GM12878 (cell line): ENCODE data around the gene GARNL3. TPM values are rescaled to one million over a fixed set of nuclear protein-coding genes. Genes with fewer than 3 reads are reported as not detected.

Source experiments
- ATAC-seq: fragments of 200-7000 bp; cut with Tn5 transposase; 3 replicates; pipeline ENCODE4 v1.9.1; 2020; ENCODE audit warnings: mild to moderate bottlenecking, moderate library complexity
- BruUV-seq: library from RNA; stranded (reverse); fragments of 400-500 nt; replicated peaks from 2 replicates; lab custom pipeline; 2021; lab: Mats Ljungman, UMichigan
- CTCF ChIA-PET: fragments of 300-600 bp; sonication (Branson Sonifier 250); formaldehyde crosslinking; extraction: SDS; loops from one replicate; lab custom pipeline; 2021; ENCODE audit warnings: inconsistent platforms; lab: Yijun Ruan, JAX
- POLR2A ChIA-PET: fragments of 350-600 bp; formaldehyde crosslinking; extraction: SDS; loops from one replicate; lab custom pipeline; 2021; ENCODE audit warnings: inconsistent platforms; lab: Charles Lee
- RAD21 ChIA-PET: fragments of 300-600 bp; sonication (Branson Sonifier 250); formaldehyde crosslinking; loops from one replicate; lab custom pipeline; 2023; ENCODE audit warnings: antibody characterized with exemption; ENCODE audit not compliant: unreplicated experiment; lab: Charles Lee
- SMC1A ChIA-PET: fragments of 300-600 bp; sonication (Branson Sonifier 250); formaldehyde crosslinking; loops from one replicate; lab custom pipeline; 2023; ENCODE audit not compliant: unreplicated experiment, uncharacterized antibody; lab: Charles Lee
- DNase-seq: peaks from one replicate; pipeline ENCODE4 v3.0.0-alpha.2; 2011; ENCODE audit warnings: low read depth, low spot score
- FAIRE-seq: peaks from 3 replicates; lab custom pipeline; 2011; peaks lifted over from hg19 to GRCh38; lab: Jason Lieb, UNC
- H2AFZ ChIP-seq: 2 replicates; pipeline ENCODE4 v1.6.0; 2011; ENCODE audit warnings: low read depth, low read length, control low read depth; ENCODE audit not compliant: control insufficient read depth
- H3K27ac ChIP-seq: 2 replicates; pipeline ENCODE4 v1.5.1; 2011; ENCODE audit warnings: control low read depth; ENCODE audit not compliant: control insufficient read depth, insufficient read depth
- H3K27me3 ChIP-seq, 2 experiments: replicated peaks in 1 of 2; 2 replicates each; pipeline versions ENCODE4 v1.6.0 to v1.6.1; 2011; ENCODE audit warnings: low read length in 1 of 2; ENCODE audit not compliant: control insufficient read depth in 2 of 2, insufficient read depth in 2 of 2
- H3K36me3 ChIP-seq, 2 experiments: 2 replicates each; pipeline ENCODE4 v1.5.1; 2011; ENCODE audit warnings: low read length in 1 of 2; ENCODE audit not compliant: control insufficient read depth in 2 of 2, insufficient read depth in 2 of 2
- H3K4me1 ChIP-seq: 2 replicates; pipeline ENCODE4 v1.6.1; 2011; ENCODE audit warnings: mild to moderate bottlenecking, low read length, moderate library complexity, mixed read lengths; ENCODE audit not compliant: control insufficient read depth, insufficient read depth
- H3K4me2 ChIP-seq: 2 replicates; pipeline ENCODE4 v1.6.0; 2011; ENCODE audit warnings: control low read depth; ENCODE audit not compliant: control insufficient read depth, insufficient read depth
- H3K4me3 ChIP-seq: fragments of 200-600 bp; sonication (generic); 2 replicates; pipeline ENCODE4 v1.5.1; 2016
- H3K79me2 ChIP-seq: 2 replicates; pipeline ENCODE4 v1.6.0; 2011; ENCODE audit warnings: low read length; ENCODE audit not compliant: control insufficient read depth, insufficient read depth
- H3K9ac ChIP-seq: 2 replicates; pipeline ENCODE4 v1.8.0; 2011; ENCODE audit warnings: low read length, control low read depth, mixed read lengths; ENCODE audit not compliant: control insufficient read depth, insufficient read depth
- H3K9me3 ChIP-seq: replicated peaks from 3 replicates; pipeline ENCODE4 v1.5.1; 2011; ENCODE audit warnings: mild to moderate bottlenecking, low read length; ENCODE audit not compliant: control insufficient read depth, insufficient read depth
- H4K20me1 ChIP-seq: 2 replicates; pipeline ENCODE4 v1.6.0; 2011; ENCODE audit not compliant: control insufficient read depth, insufficient read depth
- BCL11A ChIP-seq: IDR thresholded peaks from 2 replicates; pipeline ENCODE4 v1.6.1; 2011; ENCODE audit warnings: low read depth, low read length
- BMI1 ChIP-seq: fragments of 450-650 bp; IDR thresholded peaks from 2 replicates; pipeline ENCODE4 v1.6.1; 2016; ENCODE audit warnings: mild to moderate bottlenecking, moderate library complexity, borderline replicate concordance
- CBX5 ChIP-seq: sonication (generic); IDR thresholded peaks from 2 replicates; pipeline ENCODE4 v1.6.1; 2016; ENCODE audit warnings: low read depth, moderate library complexity, mild to moderate bottlenecking, inconsistent platforms
- CEBPB ChIP-seq, 2 experiments: fragments of 150-350 bp in 1 of 2; IDR thresholded peaks; 2 replicates each; pipeline ENCODE4 v1.6.1; 2012 to 2014; ENCODE audit warnings: low read depth in 2 of 2, low read length in 2 of 2, borderline replicate concordance in 1 of 2, inconsistent platforms in 1 of 2
- CREM ChIP-seq: IDR thresholded peaks from 2 replicates; pipeline ENCODE4 v1.6.1; 2014; ENCODE audit warnings: antibody characterized with exemption, low read depth
- MEF2B ChIP-seq: fragments of 450-650 bp; IDR thresholded peaks from 2 replicates; pipeline ENCODE4 v1.6.1; 2018; ENCODE audit warnings: mild to moderate bottlenecking, moderate library complexity; ENCODE audit not compliant: partially characterized antibody, poor library complexity, severe bottlenecking
- MTA3 ChIP-seq: IDR thresholded peaks from 2 replicates; pipeline ENCODE4 v1.6.1; 2012; ENCODE audit warnings: low read length, inconsistent platforms, borderline replicate concordance
- NBN ChIP-seq: fragments of 450-650 bp; IDR thresholded peaks from 2 replicates; pipeline ENCODE4 v1.6.1; 2016
- NR2C1 ChIP-seq: fragments of 450-650 bp; IDR thresholded peaks from 2 replicates; pipeline ENCODE4 v1.6.1; 2017; ENCODE audit warnings: antibody characterized with exemption, mild to moderate bottlenecking, moderate library complexity
- REST ChIP-seq: IDR thresholded peaks from 2 replicates; pipeline ENCODE4 v1.6.1; 2012; ENCODE audit warnings: mild to moderate bottlenecking, low read depth, low read length
- SIN3A ChIP-seq: IDR thresholded peaks from 2 replicates; pipeline ENCODE4 v1.6.1; 2012; ENCODE audit warnings: low read depth, low read length, improper control_type of control experiment
- WGBS: methylation state at CpG from one replicate; pipeline ENCODE4 v1.1.6; 2016; ENCODE audit warnings: low lambda C conversion rate; ENCODE audit not compliant: insufficient replicate concordance, insufficient coverage; ENCODE audit errors: missing lambda C conversion rate; 5-methylcytosine and 5-hydroxymethylcytosine counted together
- in situ Hi-C: fragments of 300-500 bp; cut with MboI; formaldehyde crosslinking; loops from 9 replicates; pipeline ENCODE4 v1.14.3; 2018; ENCODE audit warnings: mixed read lengths
- intact Hi-C: fragments of 100-400 bp; cut with micrococcal nuclease; formaldehyde crosslinking; loops from one replicate; pipeline ENCODE4 v1.14.2; 2022; ENCODE audit not compliant: unreplicated experiment
- polyA plus RNA-seq, 11 experiments: library from polyadenylated mRNA; depleted of rRNA in 4 of 11; unstranded in 6 of 11; stranded (reverse) in 5 of 11; fragments of >200 nt; fragmentation: Nextera tagmentation in 4 of 11; fragmentation: Illumina TruSeq in 1 of 11; extraction: Ambion mirVana in 4 of 11; extraction: Trizol in 1 of 11; gene quantifications; 1 replicate in 1 of 11; 2 replicates in 10 of 11; pipeline versions ENCODE4 v1.2.1 to v1.2.3, GENCODE V29; 2011 to 2016; ENCODE audit warnings: inconsistent platforms in 2 of 11, missing spikeins in 2 of 11, low read depth in 1 of 11
- total RNA-seq, 4 experiments: library from RNA; depleted of rRNA in 3 of 4; stranded (reverse); fragments of >200 nt in 3 of 4; fragmentation: Illumina TruSeq in 1 of 4; extraction: Trizol in 1 of 4; gene quantifications; 2 replicates each; pipeline versions ENCODE4 v1.2.1 to v1.2.3, GENCODE V29; 2013 to 2021
- TF ChIP-seq, protein P1 (sequence below): IDR thresholded peaks from 2 replicates; pipeline ENCODE4 v1.6.1; 2011; ENCODE audit warnings: borderline replicate concordance, low read depth, mild to moderate bottlenecking, moderate library complexity, mixed read lengths, low read length; ENCODE audit not compliant: insufficient read depth; ENCODE audit errors: extremely low read length

GARNL3 gene
- total and polyA plus RNA-seq, 10 of the 15 experiments (the other 5 are each of a cell fraction or from before 2014, with no cell fraction given), result 0.89 to 13.2 (median 6.3) TPM

- CTCF ChIA-PET, result interaction anchor here (0.9 to 2.9 kb wide), 3 partner anchors 39 to 78 kb away, joined by 3 to 9 read pairs (median 3); partner anchors contain the start of gene SLC2A8
- H4K20me1 ChIP-seq, result no peaks in the 10 kb centered on the region
- H3K4me2 ChIP-seq, result no peak overlapping the region
- H3K79me2 ChIP-seq, result no peaks in the 10 kb centered on the region
- WGBS, result 96% methylated on average over 5 of the region's 5 CpGs
- H2AFZ ChIP-seq, result no peak overlapping the region
- in situ Hi-C loops (no loop called here), intact Hi-C loops (no loop called here)
- ATAC-seq (no peak), DNase-seq (no peak), FAIRE-seq (peak; percentile 56)
- H3K9me3 ChIP-seq, result peaks cover 10% of the 10 kb centered on the region
- H3K27me3 ChIP-seq, result no peaks in the 10 kb centered on the region
- H3K27ac ChIP-seq, result no peak overlapping the region
- RAD21 ChIA-PET, result interaction anchor here (1.2 to 1.9 kb wide), 2 partner anchors 13 to 78 kb away, joined by 3 to 8 read pairs; partner anchors contain the start of gene SLC2A8
- SMC1A ChIA-PET, result interaction anchor here (1.2 to 1.5 kb wide), 2 partner anchors 10 to 41 kb away, joined by 3 to 5 read pairs; no protein-coding TSS in a partner anchor
- no peak overlapping the region for H3K4me3 ChIP-seq
- TF ChIP-seq, protein P1, sequence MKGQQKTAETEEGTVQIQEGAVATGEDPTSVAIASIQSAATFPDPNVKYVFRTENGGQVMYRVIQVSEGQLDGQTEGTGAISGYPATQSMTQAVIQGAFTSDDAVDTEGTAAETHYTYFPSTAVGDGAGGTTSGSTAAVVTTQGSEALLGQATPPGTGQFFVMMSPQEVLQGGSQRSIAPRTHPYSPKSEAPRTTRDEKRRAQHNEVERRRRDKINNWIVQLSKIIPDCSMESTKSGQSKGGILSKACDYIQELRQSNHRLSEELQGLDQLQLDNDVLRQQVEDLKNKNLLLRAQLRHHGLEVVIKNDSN, result no peak
- no peak for TF ChIP-seq SIN3A
- no peak for TF ChIP-seq CREM
- no peak for TF ChIP-seq BMI1
- no peak for TF ChIP-seq CBX5
- TF ChIP-seq REST, result no peak
- no peak for TF ChIP-seq NR2C1
- no peak for TF ChIP-seq BCL11A
- TF ChIP-seq NBN, result no peak
- TF ChIP-seq CEBPB (IDR thresholded peaks at IDR 0.05; ENCODE audit: borderline replicate concordance in 1 of 2, low read depth in 2 of 2, low read length in 2 of 2), result no peak
- no peak for TF ChIP-seq MEF2B
- no peak for TF ChIP-seq MTA3
- peaks cover 0 to 5% of the 10 kb centered on the region in 2 experiments; a peak in 1 of 4 replicates for H3K36me3 ChIP-seq
- no peak overlapping the region for H3K9ac ChIP-seq
- no TSS peak for BruUV-seq
- peaks cover 14% of the 10 kb centered on the region for H3K4me1 ChIP-seq
- POLR2A ChIA-PET, result interaction anchor here (0.6 to 0.9 kb wide), 3 partner anchors 98 to 1686 kb away, joined by 3 to 4 read pairs (median 3); no protein-coding TSS in a partner anchor
Measured at GRCh38 chr9:127318651-127319167, 54.1 kb downstream of the GARNL3 start.
